Measurements from ENCODE around the gene ACVR1B.

Gene ACVR1B

GRCh38 chr12:51917041-51917590 lies 34.4 kb upstream of the ACVR1B start:
- in situ Hi-C loops (cut with MboI; ENCODE audit: low sequenced_read_pairs), result no loop called here

GRCh38 chr12:51917746-51918453 lies 33.6 kb upstream of the ACVR1B start:
- in situ Hi-C loops (cut with MboI; ENCODE audit: low sequenced_read_pairs), result no loop called here

GRCh38 chr12:51920046-51920445 lies 31.5 kb upstream of the ACVR1B start:
- in situ Hi-C loops (cut with MboI; ENCODE audit: low sequenced_read_pairs), result no loop called here

- in situ Hi-C loops (cut with MboI; ENCODE audit: low sequenced_read_pairs), result no loop called here
These were observed 30.3 kb upstream of the ACVR1B start for GRCh38 chr12:51921017-51921725.

GRCh38 chr12:51922146-51922545 lies 29.4 kb upstream of the ACVR1B start:
- in situ Hi-C loops (cut with MboI; ENCODE audit: low sequenced_read_pairs), result no loop called here

- in situ Hi-C loops (cut with MboI; ENCODE audit: low sequenced_read_pairs), result no loop called here
These were observed 28.6 kb upstream of the ACVR1B start for GRCh38 chr12:51922762-51923505.

GRCh38 chr12:51923506-51924365 lies 27.8 kb upstream of the ACVR1B start:
- in situ Hi-C loops (cut with MboI; ENCODE audit: low sequenced_read_pairs), result no loop called here

- in situ Hi-C loops (cut with MboI; ENCODE audit: low sequenced_read_pairs), result no loop called here
These were observed 26.8 kb upstream of the ACVR1B start for GRCh38 chr12:51924551-51925319.

- in situ Hi-C loops (cut with MboI; ENCODE audit: low sequenced_read_pairs), result no loop called here
These were observed 26.0 kb upstream of the ACVR1B start for GRCh38 chr12:51925346-51926063.

GRCh38 chr12:51926064-51926632 lies 25.4 kb upstream of the ACVR1B start:
- in situ Hi-C loops (cut with MboI; ENCODE audit: low sequenced_read_pairs), result no loop called here

- in situ Hi-C loops (cut with MboI; ENCODE audit: low sequenced_read_pairs), result no loop called here
These were observed 24.8 kb upstream of the ACVR1B start for GRCh38 chr12:51926718-51927117.

GRCh38 chr12:51932218-51933076 lies 19.1 kb upstream of the ACVR1B start:
- in situ Hi-C loops (cut with MboI; ENCODE audit: low sequenced_read_pairs), result no loop called here

GRCh38 chr12:51934080-51934479 lies 17.4 kb upstream of the ACVR1B start:
- in situ Hi-C loops (cut with MboI; ENCODE audit: low sequenced_read_pairs), result no loop called here

- in situ Hi-C loops (cut with MboI; ENCODE audit: low sequenced_read_pairs), result no loop called here
These were observed 13.6 kb upstream of the ACVR1B start for GRCh38 chr12:51937926-51938325.

- in situ Hi-C loops (cut with MboI; ENCODE audit: low sequenced_read_pairs), result no loop called here
These were observed 12.8 kb upstream of the ACVR1B start for GRCh38 chr12:51938726-51939125.

GRCh38 chr12:51941011-51941581 lies 10.4 kb upstream of the ACVR1B start:
- in situ Hi-C loops (cut with MboI; ENCODE audit: low sequenced_read_pairs), result no loop called here

GRCh38 chr12:51941604-51942003 lies 9.9 kb upstream of the ACVR1B start:
- in situ Hi-C loops (cut with MboI; ENCODE audit: low sequenced_read_pairs), result no loop called here

- in situ Hi-C loops (cut with MboI; ENCODE audit: low sequenced_read_pairs), result no loop called here
These were observed 9.4 kb upstream of the ACVR1B start for GRCh38 chr12:51942056-51942455.

Measured in hTERT RPE-1 (cell line).